NCI-H2196 (cell line): Measurements from ENCODE around the gene ALG13.
"Not testable (repeated sequence)": the region's sequence is repeated elsewhere in the genome, so short reads cannot be mapped to it uniquely, and the experiment has no call there.

Source experiments
- DNase-seq: peaks from one replicate; lab custom pipeline; 2025; ENCODE audit not compliant: unreplicated experiment; lab: John Stamatoyannopoulos, UW

The ALG13 gene

GRCh38 chrX:111756486-111756885 is 75.5 kb downstream of the ALG13 start:
- DNase-seq, result no peak

- DNase-seq, result no peak
These were observed 78.7 kb downstream of the ALG13 start for GRCh38 chrX:111759686-111760085.

- no peak for DNase-seq
These were observed 80.7 kb downstream of the ALG13 start for GRCh38 chrX:111761578-111762135.

GRCh38 chrX:111778591-111778990 is 97.6 kb downstream of the ALG13 start:
- DNase-seq, result no peak

- DNase-seq, result no peak
These were observed 98.6 kb downstream of the ALG13 start for GRCh38 chrX:111779582-111779981.

- DNase-seq, result no peak
These were observed 103.7 kb downstream of the ALG13 start for GRCh38 chrX:111784667-111785066.

- not testable (repeated sequence) for DNase-seq
These were observed 109.1 kb downstream of the ALG13 start for GRCh38 chrX:111790054-111790453.
